Measurements from ENCODE around the gene GALNT12. TPM values are rescaled to one million over a fixed set of nuclear protein-coding genes. Genes with fewer than 3 reads are reported as not detected.

GALNT12 gene
- total RNA-seq, 1 experiment from 2014 or later = 31.2 TPM

GRCh38 chr9:98831696-98832095 lies 24.2 kb downstream of the GALNT12 start:
- no peaks in the 10 kb centered on the region for H4K20me1 ChIP-seq (ENCODE audit: insufficient read depth)

More at GRCh38 chr9:98831696-98832095, 24.2 kb downstream of the GALNT12 start:
- ATAC-seq (no peak), DNase-seq (ENCODE audit: low read depth, low spot score) (no peak)
- H3K9me2 ChIP-seq (ENCODE audit: insufficient read depth) = no peaks in the 10 kb centered on the region
- BruUV-seq (replicated peaks) = no TSS peak
- RAD21 ChIA-PET (ENCODE audit: low non-redundant PET in 1 of 2, low total read pairs in 2 of 2, uncharacterized antibody in 2 of 2, unreplicated experiment in 2 of 2) = no interaction called here
- no peak overlapping the region for H3K9ac ChIP-seq (ENCODE audit: low read length)
- no peak overlapping the region for H3K4me2 ChIP-seq (ENCODE audit: low read length)
- no peak overlapping the region for H3K4me3 ChIP-seq (replicated peaks in 1 of 2; ENCODE audit: low read depth in 1 of 2, low read length in 2 of 2)
- intact Hi-C loops (cut with micrococcal nuclease) = no loop called here
- peaks cover 3 to 6% of the 10 kb centered on the region in 2 experiments; a peak in 3 of 4 replicates for H3K36me3 ChIP-seq (ENCODE audit: control insufficient read depth in 1 of 2, insufficient read depth in 2 of 2, low read length in 2 of 2)
- CTCF ChIA-PET = no interaction called here
- no peaks in the 10 kb centered on the region for H3K79me2 ChIP-seq (ENCODE audit: insufficient read depth, low read length)
- POLR2A ChIA-PET = no interaction called here
- H3K27ac ChIP-seq (ENCODE audit: low read depth, low read length) = no peak overlapping the region
- TF ChIP-seq YY1 (IDR thresholded peaks at IDR 0.05; ENCODE audit: extremely low read depth, insufficient replicate concordance, low read depth, low read length) (no peak), ELF1 (IDR thresholded peaks at IDR 0.05; ENCODE audit: borderline replicate concordance, low read depth) (no peak), CTCF (IDR thresholded peaks at IDR 0.05 in 2 of 3, conservative IDR thresholded peaks at IDR 0.05 in 1 of 3; ENCODE audit: borderline replicate concordance in 1 of 3, insufficient read depth in 1 of 3, low read depth in 2 of 3, low read length in 2 of 3) (no peak), MAX (IDR thresholded peaks at IDR 0.05) (no peak), JUND (IDR thresholded peaks at IDR 0.05) (no peak), SIN3A (IDR thresholded peaks at IDR 0.05; ENCODE audit: low read depth) (no peak), FOSL1 (IDR thresholded peaks at IDR 0.05; ENCODE audit: low read depth) (no peak), POLR2AphosphoS5 (IDR thresholded peaks at IDR 0.05; ENCODE audit: low read depth, low read length) (no peak), SRF (IDR thresholded peaks at IDR 0.05; ENCODE audit: low read depth) (no peak), ZNF274 (IDR thresholded peaks at IDR 0.05; ENCODE audit: low read depth, low read length) (no peak)
- no peaks in the 10 kb centered on the region for H3K27me3 ChIP-seq (ENCODE audit: insufficient read depth, low read length)
- no peaks in the 10 kb centered on the region for H3K4me1 ChIP-seq (ENCODE audit: control insufficient read depth in 1 of 2, insufficient read depth in 2 of 2, low read length in 2 of 2)
- H2AFZ ChIP-seq (ENCODE audit: low read depth, low read length, poor library complexity, severe bottlenecking) = no peak overlapping the region
- H3K9me3 ChIP-seq (ENCODE audit: control insufficient read depth in 1 of 2, insufficient read depth in 1 of 2, low read depth in 1 of 2, low read length in 2 of 2) = no peaks in the 10 kb centered on the region
